WI38 (cell line): ENCODE measurements around the gene S1PR1.

Source experiments
- H3K4me3 ChIP-seq: 2 replicates; pipeline ENCODE4 v1.5.1; 2011; ENCODE audit warnings: low read depth, mild to moderate bottlenecking, control low read depth, low read length
- CTCF ChIP-seq: IDR thresholded peaks from 2 replicates; pipeline ENCODE4 v1.5.1; 2012; ENCODE audit warnings: low read depth, mild to moderate bottlenecking, control low read depth, low read length

S1PR1 gene

GRCh38 chr1:101242324-101243050 is 5.7 kb downstream of the S1PR1 start:
- TF ChIP-seq CTCF = no peak

DNA sequence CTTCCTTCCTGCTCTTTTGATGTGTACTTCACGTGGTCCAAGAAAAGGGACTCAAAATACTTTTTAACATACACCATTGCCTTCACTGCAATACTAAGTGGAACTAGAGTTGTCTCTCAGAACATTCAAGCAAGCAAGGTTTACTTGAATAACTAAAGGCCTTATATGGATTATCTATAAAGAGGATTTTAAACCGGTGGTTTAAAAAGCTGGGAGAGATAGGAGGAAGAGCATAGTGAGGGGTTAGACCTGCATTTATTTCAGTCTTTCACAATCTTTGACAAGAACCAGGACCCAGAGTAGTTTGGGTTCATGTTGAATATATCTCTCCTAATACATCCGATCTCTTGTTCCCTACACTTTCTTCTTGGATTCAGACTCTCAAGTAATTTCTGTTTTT is 6.9 kb downstream of the S1PR1 start:
- no peak for TF ChIP-seq CTCF
- no peak overlapping the region for H3K4me3 ChIP-seq

More at GRCh38 chr1:101242324-101243050, 5.7 kb downstream of the S1PR1 start:
- no peak overlapping the region for H3K4me3 ChIP-seq

GRCh38 chr1:101244842-101245241 is 8.0 kb downstream of the S1PR1 start:
- no peak overlapping the region for H3K4me3 ChIP-seq
- no peak for TF ChIP-seq CTCF

DNA sequence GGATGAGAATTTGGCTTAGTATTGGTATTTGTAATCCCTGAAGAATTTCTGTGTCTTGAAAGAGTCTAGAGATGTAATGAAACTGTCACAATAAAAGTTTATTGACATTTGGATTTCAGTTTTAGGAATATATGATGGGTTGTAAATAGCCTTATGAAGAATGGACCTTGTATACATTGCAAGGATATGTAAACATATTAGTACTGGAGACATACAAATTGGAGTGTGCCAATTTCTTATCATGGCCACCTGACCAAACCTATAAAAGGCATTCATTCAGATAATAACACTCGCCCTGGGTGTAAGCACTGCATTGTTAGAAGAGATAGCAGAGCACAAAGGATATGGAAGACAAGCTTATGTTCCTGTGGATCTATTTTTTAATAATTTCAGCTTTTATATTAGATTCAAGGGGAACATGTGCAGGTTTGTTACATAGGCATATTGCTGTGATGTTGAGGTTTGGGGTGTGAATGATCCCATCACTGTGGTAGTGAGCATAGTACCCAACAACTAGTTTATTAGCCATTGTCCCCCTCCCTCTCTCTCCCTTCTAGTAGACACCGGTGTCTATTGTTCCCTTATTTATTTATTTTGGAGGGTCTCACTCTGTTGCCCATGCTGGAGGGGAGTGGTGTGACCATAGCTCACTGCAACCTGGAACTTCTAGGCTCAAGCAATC is 8.6 kb downstream of the S1PR1 start:
- no peak overlapping the region for H3K4me3 ChIP-seq
- TF ChIP-seq CTCF = no peak

- TF ChIP-seq CTCF = no peak
- H3K4me3 ChIP-seq = no peak overlapping the region
Observed at GRCh38 chr1:101247404-101248287, 10.8 kb downstream of the S1PR1 start.

DNA sequence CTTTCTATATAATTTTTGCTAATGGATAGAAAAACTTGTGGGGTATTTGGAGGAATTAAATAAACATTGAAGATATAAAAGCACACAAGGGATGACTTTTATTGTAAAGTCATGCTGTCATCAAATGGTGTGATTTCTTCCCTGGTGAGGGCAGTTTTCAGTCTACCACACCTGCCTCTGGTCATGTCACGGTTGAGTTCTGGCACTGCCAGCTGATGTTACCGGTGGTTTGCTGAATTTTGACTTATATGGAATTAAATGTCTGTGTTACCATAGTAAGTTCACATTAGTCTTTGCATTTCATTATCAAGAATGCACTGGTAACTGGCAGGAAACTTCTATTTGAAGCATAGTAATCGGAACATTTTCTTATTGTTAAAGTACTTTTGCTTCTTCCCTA is 13.4 kb downstream of the S1PR1 start:
- H3K4me3 ChIP-seq = no peak overlapping the region
- no peak for TF ChIP-seq CTCF
